Ovary (tissue), 9 donors: Measurements from ENCODE around the gene ZNF681. TPM values are rescaled to one million over a fixed set of nuclear protein-coding genes. Genes with fewer than 3 reads are reported as not detected.

ENCODE experiments used
- DNase-seq, 5 donors: peaks; one replicate each; pipeline ENCODE4 v3.0.0-alpha.2; 2019 to 2020
- H3K27ac ChIP-seq, 2 donors: fragments of 200-600 bp; one replicate each; pipeline versions ENCODE4 v1.5.1 to v1.8.0; 2019 to 2022
- H3K27me3 ChIP-seq: fragments of 200-600 bp; one replicate; pipeline ENCODE4 v1.8.0; 2022
- H3K36me3 ChIP-seq: fragments of 200-600 bp; sonication (generic); one replicate; pipeline ENCODE4 v1.5.1; 2019
- H3K4me1 ChIP-seq: one replicate; pipeline ENCODE4 v1.8.1; 2013; ENCODE audit warnings: mild to moderate bottlenecking, moderate library complexity; ENCODE audit not compliant: insufficient read depth
- H3K4me3 ChIP-seq: fragments of 200-600 bp; sonication (generic); one replicate; pipeline ENCODE4 v1.5.1; 2017
- H3K9me3 ChIP-seq, 2 donors: fragments of 200-600 bp in 1 of 2; sonication (generic) in 1 of 2; one replicate each; pipeline versions ENCODE4 v1.5.1 to v1.8.1; 2013 to 2019; ENCODE audit warnings: mild to moderate bottlenecking in 1 of 2, moderate library complexity in 1 of 2
- CTCF ChIP-seq, 3 donors: fragments of 450-650 bp in 2 of 3; fragments of 200-600 bp in 1 of 3; IDR thresholded peaks; one replicate each; pipeline versions ENCODE4 v1.5.1 to v1.8.0; 2016 to 2022; ENCODE audit warnings: antibody characterized with exemption in 3 of 3, mild to moderate bottlenecking in 1 of 3
- EP300 ChIP-seq: sonication (generic); formaldehyde crosslinking; IDR thresholded peaks from one replicate; pipeline ENCODE4 v1.6.1; 2017; ENCODE audit warnings: antibody characterized with exemption
- POLR2A ChIP-seq: fragments of 450-650 bp; IDR thresholded peaks from one replicate; pipeline ENCODE4 v1.6.1; 2017; ENCODE audit warnings: antibody characterized with exemption, mild to moderate bottlenecking, moderate library complexity
- WGBS, 3 donors: extraction: QIAGEN DNeasy Blood & Tissue Kit in 1 of 3; methylation state at CpG; one replicate each; pipeline versions ENCODE4 v1.1.5 to v1.1.7; 2013 to 2017; 5-methylcytosine and 5-hydroxymethylcytosine counted together
- intact Hi-C, 4 donors: fragments of 100-400 bp; cut with DNase I; formaldehyde crosslinking; loops; one replicate each; pipeline versions ENCODE4 v1.11.0 to v1.15.1; 2022 to 2023
- polyA plus RNA-seq, 2 donors: library from polyadenylated mRNA; stranded (reverse); fragments of 200-250 nt in 1 of 2; fragments of 350-450 nt in 1 of 2; fragmentation: Illumina TruSeq in 1 of 2; extraction: RNeasy Lipid Tissue Mini Kit (QIAGEN cat#74804) in 1 of 2; gene quantifications; one replicate each; pipeline ENCODE4 v1.2.3, GENCODE V29; 2013 to 2014
- total RNA-seq, 7 donors: library from RNA; depleted of rRNA in 2 of 7; stranded (reverse); fragments of >200 nt in 2 of 7; fragmentation: NEBNext Ultra II Directional in 3 of 7; extraction: Animal tissue kit (Norgen Biotek cat#: 25700) in 3 of 7; gene quantifications; one replicate each; pipeline versions ENCODE4 v1.1.0 to v1.2.4, GENCODE V29; 2016 to 2023
- donor health status: DM: no; HTN: no; CAD: no; lungs with moderate emphysema.
- donor health status: DM: no; HTN: no; CAD: no.
- donor health status: Bipolar disorder and iron deficiency.
- donor health status: DM: yes; HTN: yes; CAD: no.
- donor health status: DM: no; HTN: no; CAD: no.
- donor health status: DM: yes; HTN: yes; CAD: no.

Gene ZNF681
- total and polyA plus RNA-seq, 9 donors: 1.5 to 4.0 (median 2.5) TPM

GRCh38 chr19:23800868-23801267 is 42.2 kb upstream of the ZNF681 start:
- Histone ChIP-seq H3K27me3 (no peaks in the 10 kb centered on the region), H3K27ac (no peak overlapping the region), H3K36me3 (no peaks in the 10 kb centered on the region), H3K9me3 (no peaks in the 10 kb centered on the region), H3K4me1 (no peaks in the 10 kb centered on the region), H3K4me3 (no peak overlapping the region)
- TF ChIP-seq EP300: no peak
- no peak for TF ChIP-seq CTCF (IDR thresholded peaks at IDR 0.05)
- no peak for TF ChIP-seq POLR2A
- no peak for DNase-seq
- intact Hi-C loops: loop anchor here in 1 of 4 donors (10.0 kb wide), 1 partner anchor 426 kb away; no protein-coding TSS in a partner anchor

DNA sequence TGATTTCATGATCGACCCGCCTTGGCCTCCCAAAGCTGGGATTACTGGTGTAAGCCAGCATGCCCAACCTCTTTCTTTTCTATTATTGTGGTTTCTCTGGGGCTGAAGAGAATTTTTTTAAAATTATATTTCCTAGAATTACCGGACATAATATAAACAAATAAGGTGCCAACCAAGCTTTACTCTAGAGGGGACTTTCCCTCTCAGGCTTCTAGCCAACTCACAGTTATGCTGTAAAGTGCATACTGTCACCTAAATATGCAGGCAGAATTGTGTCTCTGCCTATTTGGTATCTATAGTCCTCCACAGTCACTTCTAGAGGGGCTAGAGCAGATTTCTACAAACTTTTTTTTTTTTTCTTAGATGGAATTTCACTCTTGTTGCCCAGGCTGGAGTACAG is 41.6 kb upstream of the ZNF681 start:
- no peaks in the 10 kb centered on the region for H3K36me3 ChIP-seq
- no peak for DNase-seq
- H3K27ac ChIP-seq: no peak overlapping the region
- H3K27me3 ChIP-seq: no peaks in the 10 kb centered on the region
- TF ChIP-seq EP300: no peak
- no peak for TF ChIP-seq CTCF (IDR thresholded peaks at IDR 0.05)
- no peak for TF ChIP-seq POLR2A
- intact Hi-C loops: loop anchor here in 1 of 4 donors (10.0 kb wide), 1 partner anchor 425 kb away; no protein-coding TSS in a partner anchor
- H3K4me3 ChIP-seq: no peak overlapping the region
- WGBS, 3 donors: 81 to 93% (median 88%) methylated on average over 3 of the region's 3 CpGs
- H3K4me1 ChIP-seq: no peaks in the 10 kb centered on the region
- H3K9me3 ChIP-seq: peaks cover 0 to 3% of the 10 kb centered on the region in 2 donors

- H3K4me1 ChIP-seq: no peaks in the 10 kb centered on the region
- no peak for TF ChIP-seq CTCF (IDR thresholded peaks at IDR 0.05)
- no peak for TF ChIP-seq POLR2A
- no peak for TF ChIP-seq EP300
- intact Hi-C loops: no loop called here
- no peaks in the 10 kb centered on the region for H3K27me3 ChIP-seq
- no peak overlapping the region for H3K27ac ChIP-seq
- H3K4me3 ChIP-seq: no peak overlapping the region
- DNase-seq: no peak
- 41 to 62% (median 53%) methylated on average over 3 to 4 of the region's 5 CpGs for WGBS, 3 donors
- peaks cover 0 to 3% of the 10 kb centered on the region in 2 donors for H3K9me3 ChIP-seq
- no peaks in the 10 kb centered on the region for H3K36me3 ChIP-seq
Observed at GRCh38 chr19:23799321-23799720, 40.6 kb upstream of the ZNF681 start.

DNA sequence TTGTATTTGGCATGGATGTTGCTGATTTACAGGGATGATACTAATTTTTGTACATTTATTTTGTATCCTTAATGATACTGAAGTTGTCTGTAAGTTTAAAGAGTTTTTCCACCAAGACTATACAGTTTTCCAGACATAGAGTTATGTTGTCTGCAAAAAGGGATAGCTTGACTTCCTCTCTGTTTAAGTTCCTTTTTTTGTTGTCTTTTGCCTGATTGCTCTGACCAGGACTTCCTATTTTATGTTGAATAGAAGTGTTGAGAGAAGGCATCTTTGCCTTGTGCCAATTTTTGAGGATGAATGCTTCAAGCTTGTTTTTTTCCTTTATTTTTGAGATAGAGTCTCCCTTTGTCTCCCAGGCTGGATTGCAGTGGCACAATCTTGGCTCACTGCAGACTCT is 36.8 kb upstream of the ZNF681 start:
- Histone ChIP-seq H3K4me3 (no peak overlapping the region), H3K4me1 (no peaks in the 10 kb centered on the region), H3K27me3 (no peaks in the 10 kb centered on the region), H3K27ac (no peak overlapping the region), H3K9me3 (peaks cover 0 to 3% of the 10 kb centered on the region in 2 donors), H3K36me3 (no peaks in the 10 kb centered on the region)
- DNase-seq: no peak
- TF ChIP-seq POLR2A (no peak), EP300 (no peak), CTCF (IDR thresholded peaks at IDR 0.05) (no peak)
- intact Hi-C loops: no loop called here
